Natural killer cell (primary cell): ENCODE results near the gene C17orf114.

ENCODE experiments used
- ATAC-seq, 3 donors: fragments of 150-1000 bp in 2 of 3; fragments of 200-7000 bp in 1 of 3; cut with Tn5 transposase; 1 replicate in 1 of 3; 2 replicates in 2 of 3; pipeline ENCODE4 v1.10.0; 2021; ENCODE audit warnings: mild to moderate bottlenecking in 2 of 3, moderate library complexity in 2 of 3
- DNase-seq, 2 donors: peaks; one replicate each; pipeline versions ENCODE4 v3.0.0 to v3.0.0-alpha.2; 2013 to 2021; ENCODE audit warnings: mixed read lengths in 1 of 2
- H3K27ac ChIP-seq: one replicate; pipeline ENCODE4 v1.5.1; 2013; ENCODE audit warnings: mild to moderate bottlenecking, low read length
- H3K27me3 ChIP-seq: one replicate; pipeline ENCODE4 v1.6.1; 2013; ENCODE audit warnings: low read length; ENCODE audit not compliant: control insufficient read depth, insufficient read depth
- H3K36me3 ChIP-seq: one replicate; pipeline ENCODE4 v1.6.1; 2013; ENCODE audit warnings: low read length; ENCODE audit not compliant: control insufficient read depth, insufficient read depth
- H3K4me1 ChIP-seq: one replicate; pipeline ENCODE4 v1.6.1; 2013; ENCODE audit warnings: low read length; ENCODE audit not compliant: control insufficient read depth, insufficient read depth
- H3K4me3 ChIP-seq: one replicate; pipeline ENCODE4 v1.5.1; 2013; ENCODE audit warnings: low read length
- H3K9me3 ChIP-seq: one replicate; pipeline ENCODE4 v1.6.1; 2013; ENCODE audit warnings: low read length; ENCODE audit not compliant: control insufficient read depth, insufficient read depth
- H3K27ac Mint-ChIP-seq, 2 donors: one replicate each; pipeline ENCODE4 v1.8.0; 2022; ENCODE audit warnings: mild to moderate bottlenecking in 2 of 2, mixed read lengths in 2 of 2, moderate library complexity in 1 of 2
- H3K27me3 Mint-ChIP-seq, 2 donors: one replicate each; pipeline ENCODE4 v1.8.0; 2022; ENCODE audit warnings: low read depth in 2 of 2, mixed read lengths in 2 of 2
- H3K36me3 Mint-ChIP-seq: one replicate; pipeline ENCODE4 v1.8.0; 2022; ENCODE audit warnings: mixed read lengths
- H3K4me1 Mint-ChIP-seq, 2 donors: one replicate each; pipeline ENCODE4 v1.8.0; 2022; ENCODE audit warnings: mixed read lengths in 2 of 2
- H3K4me3 Mint-ChIP-seq: one replicate; pipeline ENCODE4 v1.8.0; 2022; ENCODE audit warnings: mild to moderate bottlenecking, moderate library complexity, mixed read lengths
- H3K9me3 Mint-ChIP-seq, 2 donors: one replicate each; pipeline ENCODE4 v1.8.0; 2022; ENCODE audit warnings: mixed read lengths in 2 of 2
- WGBS: methylation state at CpG from one replicate; pipeline ENCODE4 v1.1.7; 2013; ENCODE audit warnings: missing lambda C conversion rate; ENCODE audit not compliant: insufficient coverage; 5-methylcytosine and 5-hydroxymethylcytosine counted together
- intact Hi-C: fragments of 100-400 bp; cut with micrococcal nuclease; formaldehyde crosslinking; loops from one replicate; pipeline ENCODE4 v1.14.2; 2022
- TF ChIP-seq, protein P1 (sequence below): fragments of 200-600 bp; IDR thresholded peaks from one replicate; pipeline ENCODE4 v1.8.0; 2022; ENCODE audit warnings: antibody characterized with exemption

Gene C17orf114

DNA sequence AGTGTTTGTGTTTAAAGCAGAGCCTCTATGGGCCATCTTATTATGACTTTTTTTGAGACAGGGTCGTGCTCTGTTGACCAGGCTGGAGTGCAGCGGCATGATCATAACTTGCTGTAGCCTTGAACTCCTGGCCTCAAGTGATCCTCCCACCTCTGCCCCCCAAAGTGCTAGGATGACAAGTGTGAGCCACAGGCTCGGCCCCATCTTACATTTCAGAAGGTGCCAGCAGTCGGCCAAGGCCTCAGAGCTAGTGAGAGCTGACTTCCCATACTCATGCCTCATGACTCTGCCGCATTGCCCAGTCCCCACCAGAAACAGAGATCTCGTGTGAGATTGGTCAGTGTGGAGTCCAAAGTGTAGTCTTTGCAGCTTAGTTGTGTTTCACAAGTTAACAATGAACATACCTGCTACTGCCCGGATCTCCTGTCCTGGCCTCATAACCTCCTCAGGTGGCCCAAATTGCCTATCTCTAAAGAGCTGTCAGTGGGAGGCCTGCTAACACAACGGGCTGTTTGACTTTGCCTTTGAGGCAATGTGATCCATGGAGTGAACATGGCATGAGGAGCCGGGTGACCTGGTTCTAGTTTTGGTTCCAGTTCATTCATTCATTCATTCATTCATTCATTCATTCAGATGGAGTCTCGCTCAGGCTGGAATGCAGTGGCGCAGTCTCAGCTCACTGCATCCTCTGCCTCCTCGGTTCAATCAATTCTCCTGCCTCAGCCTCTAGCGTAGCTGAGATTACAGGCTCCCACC is 44.7 kb upstream of the C17orf114 start:
- DNase-seq: no peak
- Mint-ChIP-seq H3K36me3 (no peaks in the 10 kb centered on the region), H3K4me1 (peaks cover 38 to 54% of the 10 kb centered on the region in 2 donors)

DNA sequence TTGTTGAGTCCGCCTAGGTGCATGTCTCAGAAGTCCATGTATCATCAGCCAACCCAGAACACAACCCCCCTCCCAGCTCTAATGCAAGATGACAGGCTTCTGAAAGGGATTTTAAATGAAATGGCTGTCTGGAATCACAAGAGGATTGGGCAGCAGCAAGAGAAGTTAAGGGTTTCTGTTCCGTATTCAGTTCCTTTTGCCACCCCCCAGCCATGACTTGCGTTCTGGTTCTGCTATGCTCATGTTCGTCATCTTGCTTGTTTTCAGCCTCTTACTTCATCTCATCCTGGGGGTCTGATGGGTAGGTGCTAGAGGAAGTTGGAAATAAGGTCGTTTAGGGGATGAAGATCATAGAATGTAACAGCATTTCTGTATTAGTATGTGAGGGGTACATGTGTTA is 43.0 kb upstream of the C17orf114 start:
- no peak overlapping the region for H3K4me3 Mint-ChIP-seq
- peaks cover 33 to 52% of the 10 kb centered on the region in 2 donors for H3K4me1 Mint-ChIP-seq
- H3K27ac Mint-ChIP-seq: peak overlapping the region in 1 of 2 donors; percentile 22
- H3K27me3 Mint-ChIP-seq: peaks cover 0 to 2% of the 10 kb centered on the region in 2 donors
- H3K27me3 ChIP-seq: no peaks in the 10 kb centered on the region
- no peak for ATAC-seq
- no peak overlapping the region for H3K4me3 ChIP-seq
- no peaks in the 10 kb centered on the region for H3K9me3 Mint-ChIP-seq
- no peaks in the 10 kb centered on the region for H3K36me3 Mint-ChIP-seq
- intact Hi-C loops: no loop called here
- H3K4me1 ChIP-seq: peaks cover 21% of the 10 kb centered on the region
- no peaks in the 10 kb centered on the region for H3K9me3 ChIP-seq
- TF ChIP-seq, protein P1, sequence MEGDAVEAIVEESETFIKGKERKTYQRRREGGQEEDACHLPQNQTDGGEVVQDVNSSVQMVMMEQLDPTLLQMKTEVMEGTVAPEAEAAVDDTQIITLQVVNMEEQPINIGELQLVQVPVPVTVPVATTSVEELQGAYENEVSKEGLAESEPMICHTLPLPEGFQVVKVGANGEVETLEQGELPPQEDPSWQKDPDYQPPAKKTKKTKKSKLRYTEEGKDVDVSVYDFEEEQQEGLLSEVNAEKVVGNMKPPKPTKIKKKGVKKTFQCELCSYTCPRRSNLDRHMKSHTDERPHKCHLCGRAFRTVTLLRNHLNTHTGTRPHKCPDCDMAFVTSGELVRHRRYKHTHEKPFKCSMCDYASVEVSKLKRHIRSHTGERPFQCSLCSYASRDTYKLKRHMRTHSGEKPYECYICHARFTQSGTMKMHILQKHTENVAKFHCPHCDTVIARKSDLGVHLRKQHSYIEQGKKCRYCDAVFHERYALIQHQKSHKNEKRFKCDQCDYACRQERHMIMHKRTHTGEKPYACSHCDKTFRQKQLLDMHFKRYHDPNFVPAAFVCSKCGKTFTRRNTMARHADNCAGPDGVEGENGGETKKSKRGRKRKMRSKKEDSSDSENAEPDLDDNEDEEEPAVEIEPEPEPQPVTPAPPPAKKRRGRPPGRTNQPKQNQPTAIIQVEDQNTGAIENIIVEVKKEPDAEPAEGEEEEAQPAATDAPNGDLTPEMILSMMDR: no peak
- DNase-seq: no peak
- 88% methylated on average over 5 of the region's 5 CpGs for WGBS
- no peak overlapping the region for H3K27ac ChIP-seq
- no peaks in the 10 kb centered on the region for H3K36me3 ChIP-seq

More for the DNA sequence above, 44.7 kb upstream of the C17orf114 start:
- no peaks in the 10 kb centered on the region for H3K9me3 ChIP-seq
- Mint-ChIP-seq H3K9me3 (no peaks in the 10 kb centered on the region), H3K27ac (no peak overlapping the region), H3K4me3 (no peak overlapping the region), H3K27me3 (peaks cover 0 to 2% of the 10 kb centered on the region in 2 donors)
- 90% methylated on average over 13 of the region's 13 CpGs for WGBS
- H3K36me3 ChIP-seq: no peaks in the 10 kb centered on the region
- H3K27ac ChIP-seq: no peak overlapping the region
- no peak for ATAC-seq
- H3K27me3 ChIP-seq: no peaks in the 10 kb centered on the region
- intact Hi-C loops: no loop called here
- H3K4me3 ChIP-seq: no peak overlapping the region
- TF ChIP-seq, protein P1: no peak
- peaks cover 16% of the 10 kb centered on the region for H3K4me1 ChIP-seq

DNA sequence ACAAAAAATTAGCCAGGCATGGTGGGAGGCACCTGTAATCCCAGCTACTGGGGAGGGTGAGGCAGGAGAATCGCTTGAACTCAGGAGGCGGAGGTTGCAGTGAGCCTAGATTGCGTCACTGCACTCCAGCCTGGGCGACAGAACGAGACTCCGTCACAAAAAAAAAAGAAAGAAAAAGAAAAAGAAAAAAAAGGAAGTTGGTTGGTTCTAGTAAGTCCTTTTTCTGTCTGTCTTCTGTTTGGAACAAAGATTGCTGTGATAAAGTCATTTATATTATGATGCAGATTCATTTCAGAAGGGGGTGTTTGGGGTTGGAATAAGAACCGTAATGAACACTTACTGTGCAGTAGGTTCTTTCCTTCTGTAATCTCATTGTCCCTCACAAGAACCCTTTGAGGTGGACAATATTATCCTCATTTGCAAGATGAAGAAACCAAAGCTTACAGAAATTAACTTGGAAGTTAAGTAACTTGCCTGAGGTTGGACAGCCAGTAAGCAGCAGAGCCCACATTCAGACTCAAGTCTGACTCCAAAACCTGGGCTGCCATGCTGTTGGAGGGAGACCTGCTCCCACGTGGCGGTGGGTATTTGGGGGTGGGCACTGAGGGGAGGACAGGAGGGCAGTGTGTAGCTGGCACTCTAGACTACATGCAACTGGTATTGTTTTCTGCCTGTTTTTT is 41.3 kb upstream of the C17orf114 start:
- Histone ChIP-seq H3K9me3 (no peaks in the 10 kb centered on the region), H3K27me3 (no peaks in the 10 kb centered on the region), H3K27ac (no peak overlapping the region), H3K36me3 (no peaks in the 10 kb centered on the region), H3K4me1 (peaks cover 21% of the 10 kb centered on the region), H3K4me3 (no peak overlapping the region)
- Mint-ChIP-seq H3K4me1 (peaks cover 44 to 57% of the 10 kb centered on the region in 2 donors), H3K4me3 (no peak overlapping the region), H3K36me3 (no peaks in the 10 kb centered on the region), H3K9me3 (no peaks in the 10 kb centered on the region), H3K27me3 (no peaks in the 10 kb centered on the region), H3K27ac (no peak overlapping the region)
- TF ChIP-seq, protein P1: no peak
- WGBS: 75% methylated on average over 8 of the region's 9 CpGs
- intact Hi-C loops: no loop called here
- no peak for ATAC-seq
- no peak for DNase-seq
